AG09309 (cell line): ENCODE measurements around the gene KANSL2.
"Not testable (repeated sequence)": the region's sequence is repeated elsewhere in the genome, so short reads cannot be mapped to it uniquely, and the experiment has no call there.

Experiments
- DNase-seq: peaks from one replicate; pipeline ENCODE4 v3.0.0-alpha.2; 2010; ENCODE audit warnings: low read depth
- H3K4me3 ChIP-seq: 2 replicates; pipeline ENCODE4 v1.5.1; 2011; ENCODE audit warnings: mild to moderate bottlenecking, low read depth, low read length, moderate library complexity; ENCODE audit not compliant: control insufficient read depth
- TF ChIP-seq, protein P1 (sequence below): IDR thresholded peaks from 2 replicates; pipeline ENCODE4 v1.5.1; 2011; ENCODE audit warnings: mild to moderate bottlenecking, low read depth, low read length, inconsistent platforms; ENCODE audit not compliant: insufficient read depth, control insufficient read depth; ENCODE audit errors: missing control alignments

The KANSL2 gene

DNA sequence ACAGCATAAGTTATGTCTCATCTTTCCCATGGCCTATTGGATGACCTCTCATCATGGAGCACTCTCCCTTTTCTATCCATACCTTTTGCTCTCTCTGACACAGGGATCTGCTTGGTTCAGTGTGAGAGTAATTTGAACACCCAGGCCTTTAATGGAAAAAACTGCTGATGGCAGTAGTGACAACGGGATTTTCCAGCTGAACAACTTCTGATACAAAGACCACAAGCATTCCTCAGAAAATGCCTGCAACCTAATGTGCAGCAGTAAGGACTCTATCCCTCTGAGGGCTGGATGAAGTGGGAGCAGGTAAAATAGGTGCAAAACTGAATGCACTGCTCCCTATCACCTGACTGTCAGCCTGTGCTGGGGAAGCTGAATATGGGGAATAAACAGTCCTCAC, 51.0 kb downstream of the KANSL2 start:
- DNase-seq = no peak
- TF ChIP-seq, protein P1, sequence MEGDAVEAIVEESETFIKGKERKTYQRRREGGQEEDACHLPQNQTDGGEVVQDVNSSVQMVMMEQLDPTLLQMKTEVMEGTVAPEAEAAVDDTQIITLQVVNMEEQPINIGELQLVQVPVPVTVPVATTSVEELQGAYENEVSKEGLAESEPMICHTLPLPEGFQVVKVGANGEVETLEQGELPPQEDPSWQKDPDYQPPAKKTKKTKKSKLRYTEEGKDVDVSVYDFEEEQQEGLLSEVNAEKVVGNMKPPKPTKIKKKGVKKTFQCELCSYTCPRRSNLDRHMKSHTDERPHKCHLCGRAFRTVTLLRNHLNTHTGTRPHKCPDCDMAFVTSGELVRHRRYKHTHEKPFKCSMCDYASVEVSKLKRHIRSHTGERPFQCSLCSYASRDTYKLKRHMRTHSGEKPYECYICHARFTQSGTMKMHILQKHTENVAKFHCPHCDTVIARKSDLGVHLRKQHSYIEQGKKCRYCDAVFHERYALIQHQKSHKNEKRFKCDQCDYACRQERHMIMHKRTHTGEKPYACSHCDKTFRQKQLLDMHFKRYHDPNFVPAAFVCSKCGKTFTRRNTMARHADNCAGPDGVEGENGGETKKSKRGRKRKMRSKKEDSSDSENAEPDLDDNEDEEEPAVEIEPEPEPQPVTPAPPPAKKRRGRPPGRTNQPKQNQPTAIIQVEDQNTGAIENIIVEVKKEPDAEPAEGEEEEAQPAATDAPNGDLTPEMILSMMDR = no peak
- H3K4me3 ChIP-seq = no peak overlapping the region

DNA sequence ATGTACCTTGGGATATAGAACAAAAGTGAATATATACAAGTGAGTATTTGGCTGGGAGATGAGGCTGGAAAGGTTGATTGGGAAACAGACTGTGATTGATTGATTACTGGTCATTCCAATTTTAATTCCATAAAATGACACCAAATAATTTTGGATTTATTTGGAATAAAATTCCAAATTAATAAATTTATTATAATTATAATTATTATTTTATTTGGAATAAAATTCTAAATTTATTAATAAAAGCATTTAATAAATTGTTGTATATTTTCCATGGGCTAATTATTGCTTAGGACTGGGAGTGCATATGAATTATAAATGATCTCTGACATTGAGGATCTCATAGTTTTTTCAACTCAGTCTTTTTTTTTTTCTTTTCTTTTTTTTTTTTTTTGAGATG, 51.7 kb downstream of the KANSL2 start:
- TF ChIP-seq, protein P1 = no peak
- DNase-seq = no peak
- H3K4me3 ChIP-seq = no peak overlapping the region

DNA sequence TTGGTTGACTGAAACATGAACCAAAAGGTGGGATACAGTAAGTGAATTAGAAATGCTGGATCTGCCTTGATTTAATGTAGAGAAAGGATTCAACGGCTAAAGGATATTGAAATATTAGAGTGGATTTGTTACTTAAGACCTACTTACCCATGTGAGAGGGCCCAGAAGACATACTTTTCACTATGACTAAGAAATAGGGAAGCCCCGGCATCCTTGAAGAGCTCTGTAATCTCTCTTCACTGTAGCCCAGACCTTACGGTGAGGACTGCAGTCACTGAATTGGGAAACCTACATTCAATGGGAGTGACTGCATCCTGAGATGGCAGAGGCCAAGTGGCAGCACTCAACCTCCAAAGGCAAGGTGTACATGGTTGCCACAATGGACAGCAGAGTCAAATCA, 52.5 kb downstream of the KANSL2 start:
- no peak for DNase-seq
- no peak overlapping the region for H3K4me3 ChIP-seq
- TF ChIP-seq, protein P1 = no peak

DNA sequence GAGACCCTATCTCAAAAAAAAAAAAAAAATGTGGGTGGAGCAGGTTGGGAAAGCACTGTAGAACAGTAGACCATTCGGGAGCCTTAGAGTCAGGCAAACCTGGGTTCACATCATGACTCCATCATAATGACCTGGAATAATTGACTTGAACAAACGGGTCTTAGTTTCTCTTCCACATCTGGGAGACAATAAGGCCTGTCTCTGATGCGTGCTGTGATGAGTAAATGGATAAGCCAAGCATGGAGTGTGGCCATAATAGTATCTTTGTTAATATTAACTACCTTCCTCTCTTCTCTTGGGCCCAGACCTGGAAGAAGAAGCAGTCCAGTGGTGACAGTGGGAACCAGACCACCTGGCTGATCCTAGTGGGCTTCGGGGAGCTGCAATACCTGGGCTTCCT, 54.5 kb downstream of the KANSL2 start:
- TF ChIP-seq, protein P1 = no peak
- H3K4me3 ChIP-seq = no peak overlapping the region
- no peak for DNase-seq

DNA sequence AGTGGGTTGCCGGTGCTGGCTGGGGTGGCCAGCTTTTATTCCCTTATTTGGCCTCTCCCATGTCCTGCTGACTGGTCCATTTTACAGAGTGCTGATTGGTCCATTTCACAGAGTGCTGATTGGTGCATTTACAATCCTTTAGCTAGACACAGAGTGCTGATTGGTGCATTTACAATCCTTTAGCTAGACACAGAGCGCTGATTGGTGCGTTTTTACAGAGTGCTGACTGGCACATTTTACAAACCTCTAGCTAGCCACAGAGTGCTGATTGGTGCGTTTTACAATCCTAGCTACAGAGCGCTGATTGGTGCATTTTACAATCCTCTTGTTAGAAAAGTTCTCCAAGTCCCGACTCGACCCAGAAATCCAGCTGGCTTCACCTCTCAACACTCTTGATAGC, 59.0 kb downstream of the KANSL2 start:
- DNase-seq, H3K4me3 ChIP-seq: not testable (repeated sequence)

DNA sequence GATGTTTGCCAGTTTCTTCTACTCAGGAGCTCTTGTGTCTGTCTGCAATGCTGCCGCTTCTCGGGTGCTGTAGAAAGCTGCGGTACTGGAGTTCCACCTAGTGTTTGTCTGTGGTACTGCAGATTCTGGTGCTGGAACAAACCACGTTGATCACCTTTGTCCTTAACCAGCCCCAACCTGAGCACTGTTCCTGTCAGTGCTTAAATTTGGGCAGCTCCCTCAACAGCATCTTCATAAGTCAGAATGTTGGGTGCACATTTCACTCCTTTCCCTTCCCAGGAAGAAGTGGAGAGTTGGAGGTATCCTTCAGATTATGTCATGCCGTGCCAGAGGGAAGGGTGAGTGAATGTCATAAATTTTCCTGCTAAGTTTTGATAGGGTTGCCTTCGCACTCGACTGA, 63.5 kb downstream of the KANSL2 start:
- peak; percentile 29 for DNase-seq
- TF ChIP-seq, protein P1 = peak; percentile 99
- H3K4me3 ChIP-seq = no peak overlapping the region

DNA sequence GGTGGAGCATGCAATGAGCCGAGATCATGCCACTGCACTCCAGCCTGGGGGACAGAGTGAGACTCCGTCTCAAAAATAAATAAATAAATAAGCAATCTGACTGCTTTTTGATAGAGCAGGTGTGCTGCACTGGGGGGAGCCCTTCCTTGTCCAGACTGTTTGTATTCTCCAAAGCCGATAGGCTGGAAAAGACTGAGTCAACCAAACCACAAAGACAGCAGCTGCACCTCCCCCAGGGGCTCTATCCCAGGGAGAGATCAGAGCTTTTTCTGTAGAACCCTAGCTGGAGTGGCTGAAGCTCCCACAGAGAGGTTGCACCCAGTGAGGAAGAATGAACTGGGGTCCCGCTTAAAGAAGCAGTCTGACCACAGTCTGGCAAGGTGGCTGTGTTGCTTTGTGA, 66.4 kb downstream of the KANSL2 start:
- no peak for DNase-seq
- TF ChIP-seq, protein P1 = no peak
- H3K4me3 ChIP-seq = no peak overlapping the region

DNA sequence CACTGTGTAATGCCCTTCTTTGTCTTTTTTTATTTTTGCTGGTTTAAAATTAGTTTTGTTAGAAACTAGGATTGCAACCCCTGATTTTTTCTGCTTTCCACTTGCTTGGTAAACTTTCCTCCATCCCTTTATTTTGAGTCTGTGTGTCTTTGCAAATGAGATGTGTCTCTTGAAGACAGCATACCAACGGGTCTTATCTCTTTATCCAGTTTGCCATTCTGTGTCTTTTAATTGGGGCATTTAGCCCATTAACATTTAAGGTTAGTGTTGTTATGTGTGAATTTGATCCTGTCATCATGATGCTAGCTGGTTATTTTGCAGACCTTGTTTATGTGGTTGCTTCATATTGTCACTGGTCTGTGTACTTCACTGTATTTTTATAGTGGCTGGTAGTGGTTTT, 68.7 kb downstream of the KANSL2 start:
- DNase-seq = no peak
- TF ChIP-seq, protein P1 = no peak
- H3K4me3 ChIP-seq = no peak overlapping the region
